Measurements from ENCODE around the gene PRKCG.
A peak's percentile ranks its signal among the peaks of the same experiment; 100 is the strongest.
"Not testable (repeated sequence)": the region's sequence is repeated elsewhere in the genome, so short reads cannot be mapped to it uniquely, and the experiment has no call there.

Gene PRKCG

DNA sequence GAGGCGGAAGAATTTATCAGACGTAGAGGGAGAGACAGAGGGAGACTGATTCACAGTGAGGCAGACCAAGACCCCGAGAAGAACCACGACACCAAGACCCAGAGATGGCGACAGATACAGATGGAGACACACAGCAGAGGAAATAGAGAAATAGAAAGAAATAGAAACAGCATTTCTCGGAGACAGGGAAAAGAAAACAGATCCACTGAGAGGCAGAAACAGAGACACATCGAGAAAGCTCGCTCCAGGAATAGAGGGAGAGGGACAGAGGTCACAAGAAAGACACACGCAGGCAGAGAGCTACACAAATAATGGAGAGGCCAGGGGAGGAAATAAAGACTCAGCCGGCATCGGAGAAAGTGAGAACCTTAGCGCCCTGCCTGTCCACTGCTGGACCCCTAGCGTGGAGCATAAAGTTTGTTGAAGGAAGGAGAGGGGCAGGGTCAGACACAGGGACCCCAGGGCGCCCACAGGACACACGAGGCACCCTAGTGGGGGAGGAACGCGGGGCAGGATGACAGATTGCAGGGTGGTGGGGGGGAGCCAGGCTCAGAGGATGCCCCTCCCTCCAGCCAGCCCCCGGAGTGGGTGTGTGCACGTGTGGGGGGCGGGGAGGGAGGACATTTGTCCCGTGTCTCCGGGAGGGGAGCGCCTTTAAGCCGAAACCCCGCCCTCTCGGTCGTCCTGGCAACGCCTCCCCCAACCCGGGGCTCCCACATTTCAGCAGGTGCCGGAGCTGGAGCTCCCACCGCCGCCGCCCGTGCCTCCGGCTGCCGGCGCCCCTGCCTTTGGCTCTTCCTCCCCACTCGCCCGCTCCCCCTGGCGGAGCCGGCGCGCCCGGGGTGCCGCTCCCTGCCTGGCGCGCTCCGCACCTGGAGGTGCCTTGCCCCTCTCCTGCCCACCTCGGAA lies at the start of gene PRKCG:
Gene PRKCG, plus strand, starts transcription at position 716 of the 909 bp plus-strand sequence. CDS start 298 bp downstream, outside the sequence.
- Histone ChIP-seq H3K9ac (ENCODE audit: low read depth, low read length) (no peak within 1 kb of the TSS), H3K9me3 (ENCODE audit: control insufficient read depth, insufficient read depth, low read length) (no peaks in the 10 kb centered on the region), H3K4me1 (ENCODE audit: control insufficient read depth, insufficient read depth, low read length) (peaks cover 20% of the 10 kb centered on the region), H3K36me3 (ENCODE audit: control insufficient read depth, insufficient read depth, low read length) (no peaks in the 10 kb centered on the region), H3K27me3 (ENCODE audit: control insufficient read depth, insufficient read depth, low read length) (peaks cover 18% of the 10 kb centered on the region), H3K4me3 (ENCODE audit: low read depth, low read length) (peak within 1 kb of the TSS; percentile 69)

GRCh38 chr19:53832861-53833260 lies 49.1 kb upstream of the PRKCG start:
- H3K27me3 ChIP-seq (ENCODE audit: control insufficient read depth, insufficient read depth, low read length); H3K9me3 ChIP-seq (ENCODE audit: control insufficient read depth, insufficient read depth, low read length); H3K4me1 ChIP-seq (ENCODE audit: control insufficient read depth, insufficient read depth, low read length): not testable (repeated sequence)
- H3K36me3 ChIP-seq (ENCODE audit: control insufficient read depth, insufficient read depth, low read length) = peaks cover 13% of the 10 kb centered on the region
- H3K4me3 ChIP-seq (ENCODE audit: low read depth, low read length) = peak overlapping the region; percentile 83
- peak overlapping the region; percentile 98 for H3K9ac ChIP-seq (ENCODE audit: low read depth, low read length)

GRCh38 chr19:53838446-53838845 lies 43.6 kb upstream of the PRKCG start:
- not testable (repeated sequence) for H3K27me3 ChIP-seq (ENCODE audit: control insufficient read depth, insufficient read depth, low read length); H3K9me3 ChIP-seq (ENCODE audit: control insufficient read depth, insufficient read depth, low read length); H3K4me1 ChIP-seq (ENCODE audit: control insufficient read depth, insufficient read depth, low read length); H3K36me3 ChIP-seq (ENCODE audit: control insufficient read depth, insufficient read depth, low read length); H3K4me3 ChIP-seq (ENCODE audit: low read depth, low read length); H3K9ac ChIP-seq (ENCODE audit: low read depth, low read length)

GRCh38 chr19:53840241-53840640 lies 41.8 kb upstream of the PRKCG start:
- not testable (repeated sequence) for H3K9me3 ChIP-seq (ENCODE audit: control insufficient read depth, insufficient read depth, low read length); H3K4me1 ChIP-seq (ENCODE audit: control insufficient read depth, insufficient read depth, low read length); H3K27me3 ChIP-seq (ENCODE audit: control insufficient read depth, insufficient read depth, low read length); H3K9ac ChIP-seq (ENCODE audit: low read depth, low read length); H3K36me3 ChIP-seq (ENCODE audit: control insufficient read depth, insufficient read depth, low read length); H3K4me3 ChIP-seq (ENCODE audit: low read depth, low read length)

DNA sequence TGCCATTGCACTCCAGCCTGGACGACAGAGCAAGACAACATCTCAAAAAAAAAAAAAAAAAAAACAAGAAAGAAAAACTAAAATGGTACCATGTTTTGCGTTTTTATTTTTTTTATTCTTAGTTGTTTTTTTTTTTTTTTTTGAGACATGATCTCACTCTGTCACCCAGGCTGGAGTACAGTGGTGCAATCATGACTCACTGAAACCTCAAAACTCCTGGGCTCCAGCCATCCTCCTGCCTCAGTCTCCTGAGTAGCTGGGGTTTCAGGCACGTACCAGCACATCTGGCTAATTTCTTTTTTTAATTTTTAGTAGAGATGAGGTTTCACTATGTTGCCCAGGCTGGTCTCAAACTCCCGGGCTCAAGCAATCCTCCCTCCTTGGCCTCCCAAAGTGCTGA lies 41.1 kb upstream of the PRKCG start:
- H3K36me3 ChIP-seq (ENCODE audit: control insufficient read depth, insufficient read depth, low read length); H3K27me3 ChIP-seq (ENCODE audit: control insufficient read depth, insufficient read depth, low read length); H3K4me1 ChIP-seq (ENCODE audit: control insufficient read depth, insufficient read depth, low read length); H3K9ac ChIP-seq (ENCODE audit: low read depth, low read length); H3K9me3 ChIP-seq (ENCODE audit: control insufficient read depth, insufficient read depth, low read length); H3K4me3 ChIP-seq (ENCODE audit: low read depth, low read length): not testable (repeated sequence)

DNA sequence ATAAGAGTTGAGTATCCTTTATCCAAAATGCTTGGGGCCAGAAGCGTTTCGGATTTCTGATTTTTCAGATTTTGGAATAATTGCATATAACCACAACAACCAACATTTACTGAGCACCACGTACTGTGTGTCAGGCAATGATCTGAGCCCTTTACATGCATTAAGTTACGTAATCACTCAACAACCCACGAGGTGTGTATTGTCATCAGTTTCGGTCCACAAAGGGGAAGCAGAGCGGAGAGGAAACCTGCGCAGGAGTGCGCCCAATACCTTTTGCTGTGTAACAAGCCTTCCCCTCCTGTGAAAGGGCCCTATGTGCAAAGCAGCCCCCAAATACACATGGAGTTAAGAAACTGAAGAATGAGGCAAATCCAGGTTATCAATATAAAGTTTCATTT lies 37.1 kb upstream of the PRKCG start:
- H3K9me3 ChIP-seq (ENCODE audit: control insufficient read depth, insufficient read depth, low read length) = no peaks in the 10 kb centered on the region
- H3K4me3 ChIP-seq (ENCODE audit: low read depth, low read length) = no peak overlapping the region
- no peaks in the 10 kb centered on the region for H3K27me3 ChIP-seq (ENCODE audit: control insufficient read depth, insufficient read depth, low read length)
- H3K4me1 ChIP-seq (ENCODE audit: control insufficient read depth, insufficient read depth, low read length) = peaks cover 5% of the 10 kb centered on the region
- no peak overlapping the region for H3K9ac ChIP-seq (ENCODE audit: low read depth, low read length)
- H3K36me3 ChIP-seq (ENCODE audit: control insufficient read depth, insufficient read depth, low read length) = no peaks in the 10 kb centered on the region

DNA sequence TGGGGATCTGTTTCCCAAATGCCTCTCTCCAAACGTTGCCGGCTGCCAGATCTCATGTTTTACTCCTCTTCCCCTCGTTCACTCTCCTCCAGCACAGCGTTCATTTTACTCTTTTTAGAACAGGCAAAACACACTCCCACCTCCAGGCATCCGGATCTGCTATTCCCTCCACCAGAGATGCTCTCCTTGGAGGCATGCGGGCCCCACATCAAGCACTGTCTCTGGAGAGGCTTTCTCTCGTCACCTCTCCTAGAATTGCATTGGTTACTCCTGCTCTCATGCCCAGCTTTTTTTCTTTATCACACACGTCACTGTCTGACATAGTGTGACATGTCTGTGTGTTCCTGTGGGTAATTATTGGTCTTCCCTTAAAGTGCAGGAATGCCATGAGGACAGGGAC lies 34.4 kb upstream of the PRKCG start:
- peaks cover 2% of the 10 kb centered on the region for H3K4me1 ChIP-seq (ENCODE audit: control insufficient read depth, insufficient read depth, low read length)
- no peaks in the 10 kb centered on the region for H3K36me3 ChIP-seq (ENCODE audit: control insufficient read depth, insufficient read depth, low read length)
- H3K9ac ChIP-seq (ENCODE audit: low read depth, low read length) = no peak overlapping the region
- no peaks in the 10 kb centered on the region for H3K9me3 ChIP-seq (ENCODE audit: control insufficient read depth, insufficient read depth, low read length)
- no peaks in the 10 kb centered on the region for H3K27me3 ChIP-seq (ENCODE audit: control insufficient read depth, insufficient read depth, low read length)
- H3K4me3 ChIP-seq (ENCODE audit: low read depth, low read length) = no peak overlapping the region

GRCh38 chr19:53849237-53849676 lies 32.7 kb upstream of the PRKCG start:
- H3K4me3 ChIP-seq (ENCODE audit: low read depth, low read length) = no peak overlapping the region
- H3K4me1 ChIP-seq (ENCODE audit: control insufficient read depth, insufficient read depth, low read length) = peaks cover 4% of the 10 kb centered on the region
- no peak overlapping the region for H3K9ac ChIP-seq (ENCODE audit: low read depth, low read length)
- no peaks in the 10 kb centered on the region for H3K9me3 ChIP-seq (ENCODE audit: control insufficient read depth, insufficient read depth, low read length)
- no peaks in the 10 kb centered on the region for H3K36me3 ChIP-seq (ENCODE audit: control insufficient read depth, insufficient read depth, low read length)
- H3K27me3 ChIP-seq (ENCODE audit: control insufficient read depth, insufficient read depth, low read length) = no peaks in the 10 kb centered on the region

DNA sequence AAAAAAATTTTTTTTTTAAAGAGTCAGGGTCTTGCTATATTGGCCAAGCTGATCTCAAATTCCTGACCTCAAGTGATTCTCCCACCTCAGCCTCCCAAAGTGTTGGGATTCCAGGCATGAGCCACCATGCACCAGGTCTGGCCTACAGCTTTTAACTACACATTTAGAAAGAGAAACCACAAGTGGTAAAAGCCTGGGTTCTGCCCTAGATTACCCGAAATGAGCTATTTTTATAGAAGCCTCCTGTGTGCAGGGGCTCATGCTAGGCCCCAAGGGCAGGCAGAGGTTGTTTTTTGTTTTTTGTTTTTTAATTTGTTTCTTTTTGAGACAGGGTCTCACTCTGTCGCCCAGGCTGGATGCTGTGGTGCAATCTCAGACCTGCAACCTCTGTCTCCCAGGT lies 28.3 kb upstream of the PRKCG start:
- no peak overlapping the region for H3K9ac ChIP-seq (ENCODE audit: low read depth, low read length)
- H3K36me3 ChIP-seq (ENCODE audit: control insufficient read depth, insufficient read depth, low read length) = no peaks in the 10 kb centered on the region
- H3K4me1 ChIP-seq (ENCODE audit: control insufficient read depth, insufficient read depth, low read length) = peaks cover 5% of the 10 kb centered on the region

DNA sequence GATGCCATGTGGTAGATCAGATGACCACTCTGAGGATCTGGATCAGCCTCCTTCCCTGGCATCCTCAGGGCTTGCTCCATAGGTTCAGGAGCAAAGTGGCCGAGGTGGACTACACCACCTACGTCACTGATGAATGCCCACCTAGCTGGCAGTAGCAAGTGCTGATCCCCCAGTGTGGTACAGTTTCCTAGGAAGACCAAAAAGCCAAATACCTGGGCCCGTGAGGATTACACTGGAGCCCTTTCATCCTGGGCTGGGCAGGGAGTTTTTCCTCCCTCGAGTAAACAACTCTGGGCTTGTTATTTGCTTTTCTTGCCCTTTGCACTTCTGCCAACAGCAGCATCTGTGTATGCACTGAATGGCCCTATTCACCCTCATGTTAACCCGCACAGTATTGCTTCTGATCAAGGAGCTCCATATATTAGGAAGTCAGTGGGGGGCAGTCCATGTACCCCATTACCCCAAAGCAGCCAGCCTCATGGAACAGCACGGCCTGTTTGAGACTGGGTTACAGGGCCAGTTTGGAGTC lies 17.6 kb upstream of the PRKCG start:
- Histone ChIP-seq H3K27me3 (ENCODE audit: control insufficient read depth, insufficient read depth, low read length) (no peaks in the 10 kb centered on the region), H3K4me1 (ENCODE audit: control insufficient read depth, insufficient read depth, low read length) (no peaks in the 10 kb centered on the region), H3K9me3 (ENCODE audit: control insufficient read depth, insufficient read depth, low read length) (no peaks in the 10 kb centered on the region), H3K4me3 (ENCODE audit: low read depth, low read length) (no peak overlapping the region), H3K9ac (ENCODE audit: low read depth, low read length) (no peak overlapping the region), H3K36me3 (ENCODE audit: control insufficient read depth, insufficient read depth, low read length) (no peaks in the 10 kb centered on the region)

More for the DNA sequence above, 28.3 kb upstream of the PRKCG start:
- no peaks in the 10 kb centered on the region for H3K9me3 ChIP-seq (ENCODE audit: control insufficient read depth, insufficient read depth, low read length)
- H3K27me3 ChIP-seq (ENCODE audit: control insufficient read depth, insufficient read depth, low read length) = no peaks in the 10 kb centered on the region
- H3K4me3 ChIP-seq (ENCODE audit: low read depth, low read length) = no peak overlapping the region

DNA sequence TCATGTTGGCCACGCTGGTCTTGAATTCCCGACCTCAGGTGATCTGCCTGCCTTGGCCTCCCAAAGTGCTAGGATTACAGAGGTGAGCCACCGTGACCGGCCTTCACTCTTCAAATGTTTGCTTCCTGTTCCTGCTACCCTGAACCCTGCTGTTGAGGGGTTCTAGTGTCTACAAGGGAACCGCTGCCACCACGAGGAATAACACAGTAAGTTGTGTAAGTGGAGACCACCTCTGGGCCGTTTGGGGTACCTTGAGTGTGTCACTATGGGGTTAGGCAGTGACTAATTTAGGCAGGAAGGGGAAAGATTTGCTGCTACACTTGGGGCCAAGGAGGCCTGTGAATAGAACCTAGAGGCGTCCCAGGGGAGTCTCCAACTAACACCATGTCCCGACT lies 16.5 kb upstream of the PRKCG start:
- Histone ChIP-seq H3K36me3 (ENCODE audit: control insufficient read depth, insufficient read depth, low read length) (no peaks in the 10 kb centered on the region), H3K9me3 (ENCODE audit: control insufficient read depth, insufficient read depth, low read length) (no peaks in the 10 kb centered on the region), H3K4me3 (ENCODE audit: low read depth, low read length) (peak overlapping the region; percentile 79), H3K4me1 (ENCODE audit: control insufficient read depth, insufficient read depth, low read length) (peaks cover 2% of the 10 kb centered on the region), H3K9ac (ENCODE audit: low read depth, low read length) (peak overlapping the region; percentile 32), H3K27me3 (ENCODE audit: control insufficient read depth, insufficient read depth, low read length) (no peaks in the 10 kb centered on the region)

Measured in iPS-15b (cell line).